Coronary artery (tissue), 2 donors: ENCODE results near the gene PAM16.

Experiments used
- DNase-seq: peaks from one replicate; pipeline ENCODE4 v3.0.0-alpha.2; 2017; ENCODE audit warnings: low spot score
- H3K27ac ChIP-seq, 2 donors: fragments of 200-600 bp; sonication (generic); one replicate each; pipeline ENCODE4 v1.5.1; 2016 to 2019
- H3K4me3 ChIP-seq: fragments of 200-600 bp; sonication (generic); 2 replicates; pipeline ENCODE4 v1.5.1; 2016; ENCODE audit warnings: mild to moderate bottlenecking, moderate library complexity
- CTCF ChIP-seq: fragments of 200-600 bp; sonication (generic); IDR thresholded peaks from one replicate; pipeline ENCODE4 v1.5.1; 2019; ENCODE audit warnings: antibody characterized with exemption

The PAM16 gene

DNA sequence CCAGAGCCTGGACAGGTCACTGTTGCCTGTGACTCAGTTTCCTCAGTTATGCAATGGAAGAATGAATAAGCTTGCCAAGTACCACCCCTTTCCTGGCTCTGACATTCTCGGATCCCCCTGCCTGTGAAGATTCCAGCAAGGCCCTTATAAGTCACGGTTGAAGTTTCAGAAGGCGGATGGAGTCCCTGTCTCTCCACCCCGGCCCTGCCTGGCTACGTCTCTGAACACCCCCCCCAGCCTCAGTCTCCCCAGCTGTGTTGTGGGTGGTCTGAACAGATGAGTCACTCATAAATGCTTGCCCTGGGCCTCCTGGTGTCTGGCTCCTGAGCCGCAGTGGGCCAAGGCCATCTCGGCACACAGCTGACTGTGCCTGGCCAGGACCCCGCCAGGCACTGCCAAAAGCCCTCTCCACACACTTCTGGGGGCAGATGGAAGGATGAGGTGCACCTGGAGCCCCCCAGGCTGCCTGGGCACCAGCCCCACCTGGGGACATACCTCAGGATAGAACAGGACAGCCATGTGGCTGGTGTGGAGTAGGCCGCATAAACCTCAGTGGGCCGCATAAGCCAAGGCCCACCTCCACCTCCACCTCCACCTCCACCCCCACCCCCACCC lies 35.9 kb upstream of the PAM16 start:
- DNase-seq: peak; percentile 73
- Histone ChIP-seq H3K27ac (peak overlapping the region; percentile 94 to 98), H3K4me3 (peak overlapping the region; percentile 47)
- no peak for TF ChIP-seq CTCF

GRCh38 chr16:4386451-4386805 lies 35.3 kb upstream of the PAM16 start:
- peak overlapping the region; percentile 47 for H3K4me3 ChIP-seq
- H3K27ac ChIP-seq: peak overlapping the region; percentile 94 to 98
- peak; percentile 81 for DNase-seq
- no peak for TF ChIP-seq CTCF

DNA sequence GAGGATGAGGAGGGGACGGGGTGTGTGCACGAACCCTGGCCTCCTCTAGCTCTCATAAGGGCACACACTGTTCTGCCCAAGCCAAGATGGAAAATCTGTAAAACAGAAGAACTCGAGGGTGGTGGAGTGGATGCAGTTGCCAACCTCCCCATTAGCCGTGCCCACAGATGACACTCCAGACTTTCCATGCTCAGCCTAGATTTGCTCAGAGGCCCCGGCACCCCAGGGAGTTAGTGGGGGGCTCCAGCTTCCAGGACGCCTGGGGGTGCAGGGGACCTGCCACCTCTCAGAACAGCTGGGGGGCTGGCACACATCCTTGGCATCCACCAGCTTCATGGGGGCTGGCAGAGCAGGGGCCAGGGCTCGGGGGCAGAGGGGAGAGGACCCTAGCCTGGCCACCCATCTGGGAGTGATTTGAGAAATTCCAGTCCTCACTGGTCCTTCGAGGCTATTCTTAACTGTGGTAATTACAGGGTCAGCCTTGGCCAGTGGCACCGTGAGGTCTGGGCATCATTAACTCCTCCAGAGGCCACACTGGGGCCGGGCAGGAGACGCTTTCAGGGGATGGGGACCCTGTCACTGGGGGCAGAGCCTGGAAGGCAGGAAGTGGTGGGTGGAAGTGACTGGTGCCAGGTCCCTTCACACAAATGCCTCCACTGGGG lies 34.8 kb upstream of the PAM16 start:
- no peak for TF ChIP-seq CTCF
- peak; percentile 77 for DNase-seq
- peak overlapping the region; percentile 47 for H3K4me3 ChIP-seq
- peak overlapping the region; percentile 94 to 98 for H3K27ac ChIP-seq

- H3K27ac ChIP-seq: peak overlapping the region; percentile 94 to 98
- no peak for TF ChIP-seq CTCF
- DNase-seq: no peak
Measured at GRCh38 chr16:4385066-4385788, 34.1 kb upstream of the PAM16 start.

GRCh38 chr16:4384509-4384942 lies 33.4 kb upstream of the PAM16 start:
- TF ChIP-seq CTCF: no peak
- Histone ChIP-seq H3K27ac (peak overlapping the region; percentile 94 to 98), H3K4me3 (peak overlapping the region; percentile 12)
- no peak for DNase-seq

More at GRCh38 chr16:4385066-4385788, 34.1 kb upstream of the PAM16 start:
- H3K4me3 ChIP-seq: peak overlapping the region; percentile 9

- no peak for TF ChIP-seq CTCF
- no peak for DNase-seq
- Histone ChIP-seq H3K27ac (peak overlapping the region; percentile 94 to 98), H3K4me3 (peak overlapping the region; percentile 12)
Measured at GRCh38 chr16:4383591-4384444, 32.7 kb upstream of the PAM16 start.
